ENCODE measurements around the gene CPEB3. TPM values are rescaled to one million over a fixed set of nuclear protein-coding genes. Genes with fewer than 3 reads are reported as not detected.

The CPEB3 gene
- total RNA-seq, 1 donor from 2014 or later = 2.2 TPM

- Histone ChIP-seq H3K27me3 (no peaks in the 10 kb centered on the region), H3K36me3 (no peaks in the 10 kb centered on the region), H3K9me3 (ENCODE audit: low read depth) (no peaks in the 10 kb centered on the region), H3K4me1 (no peaks in the 10 kb centered on the region), H3K4me2 (no peak overlapping the region), H3K9ac (no peak overlapping the region), H2AFZ (replicated peaks) (no peak overlapping the region), H4K20me1 (ENCODE audit: low read depth) (no peaks in the 10 kb centered on the region), H3K4me3 (no peak overlapping the region), H3F3A (ENCODE audit: low read depth) (no peaks in the 10 kb centered on the region), H3K27ac (no peak overlapping the region), H3K79me2 (ENCODE audit: low read depth) (no peaks in the 10 kb centered on the region)
- Mint-ChIP-seq H3K9me3 (no peaks in the 10 kb centered on the region), H3K4me1 (peaks cover 9% of the 10 kb centered on the region), H3K36me3 (no peaks in the 10 kb centered on the region), H3K4me3 (no peak overlapping the region), H3K27me3 (ENCODE audit: insufficient read depth, low read depth) (no peaks in the 10 kb centered on the region), H3K27ac (no peak overlapping the region)
- no peak for DNase-seq (ENCODE audit: low spot score)
- TF ChIP-seq EZH2phosphoT487 (IDR thresholded peaks at IDR 0.05) (no peak), EZH2 (IDR thresholded peaks at IDR 0.05) (no peak)
- TF ChIP-seq, protein P1, sequence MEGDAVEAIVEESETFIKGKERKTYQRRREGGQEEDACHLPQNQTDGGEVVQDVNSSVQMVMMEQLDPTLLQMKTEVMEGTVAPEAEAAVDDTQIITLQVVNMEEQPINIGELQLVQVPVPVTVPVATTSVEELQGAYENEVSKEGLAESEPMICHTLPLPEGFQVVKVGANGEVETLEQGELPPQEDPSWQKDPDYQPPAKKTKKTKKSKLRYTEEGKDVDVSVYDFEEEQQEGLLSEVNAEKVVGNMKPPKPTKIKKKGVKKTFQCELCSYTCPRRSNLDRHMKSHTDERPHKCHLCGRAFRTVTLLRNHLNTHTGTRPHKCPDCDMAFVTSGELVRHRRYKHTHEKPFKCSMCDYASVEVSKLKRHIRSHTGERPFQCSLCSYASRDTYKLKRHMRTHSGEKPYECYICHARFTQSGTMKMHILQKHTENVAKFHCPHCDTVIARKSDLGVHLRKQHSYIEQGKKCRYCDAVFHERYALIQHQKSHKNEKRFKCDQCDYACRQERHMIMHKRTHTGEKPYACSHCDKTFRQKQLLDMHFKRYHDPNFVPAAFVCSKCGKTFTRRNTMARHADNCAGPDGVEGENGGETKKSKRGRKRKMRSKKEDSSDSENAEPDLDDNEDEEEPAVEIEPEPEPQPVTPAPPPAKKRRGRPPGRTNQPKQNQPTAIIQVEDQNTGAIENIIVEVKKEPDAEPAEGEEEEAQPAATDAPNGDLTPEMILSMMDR (IDR thresholded peaks at IDR 0.05) = no peak
Observed at GRCh38 chr10:92202536-92202935, 88.3 kb downstream of the CPEB3 start.

GRCh38 chr10:92200564-92200963 is 90.3 kb downstream of the CPEB3 start:
- TF ChIP-seq EZH2 (IDR thresholded peaks at IDR 0.05) = no peak
- TF ChIP-seq, protein P1 (IDR thresholded peaks at IDR 0.05) = no peak
- TF ChIP-seq EZH2phosphoT487 (IDR thresholded peaks at IDR 0.05) = no peak

GRCh38 chr10:92187101-92187500 is 103.8 kb downstream of the CPEB3 start:
- no peaks in the 10 kb centered on the region for H4K20me1 ChIP-seq (ENCODE audit: low read depth)

More at GRCh38 chr10:92200564-92200963, 90.3 kb downstream of the CPEB3 start:
- H3K4me3 Mint-ChIP-seq = no peak overlapping the region
- Histone ChIP-seq H3K9ac (no peak overlapping the region), H4K20me1 (ENCODE audit: low read depth) (no peaks in the 10 kb centered on the region), H3K36me3 (no peaks in the 10 kb centered on the region), H3K9me3 (ENCODE audit: low read depth) (no peaks in the 10 kb centered on the region), H2AFZ (replicated peaks) (no peak overlapping the region), H3K4me2 (no peak overlapping the region), H3K79me2 (ENCODE audit: low read depth) (no peaks in the 10 kb centered on the region), H3K4me3 (no peak overlapping the region), H3F3A (ENCODE audit: low read depth) (no peaks in the 10 kb centered on the region), H3K27ac (no peak overlapping the region), H3K27me3 (no peaks in the 10 kb centered on the region), H3K4me1 (no peaks in the 10 kb centered on the region)
- H3K36me3 Mint-ChIP-seq = no peaks in the 10 kb centered on the region
- no peak overlapping the region for H3K27ac Mint-ChIP-seq
- H3K4me1 Mint-ChIP-seq = peaks cover 9% of the 10 kb centered on the region
- no peaks in the 10 kb centered on the region for H3K9me3 Mint-ChIP-seq
- DNase-seq (ENCODE audit: low spot score) = no peak
- no peaks in the 10 kb centered on the region for H3K27me3 Mint-ChIP-seq (ENCODE audit: insufficient read depth, low read depth)

More at GRCh38 chr10:92187101-92187500, 103.8 kb downstream of the CPEB3 start:
- H3K4me3 Mint-ChIP-seq = no peak overlapping the region
- no peak overlapping the region for H3K4me2 ChIP-seq
- DNase-seq (ENCODE audit: low spot score) = no peak
- H3K9ac ChIP-seq = no peak overlapping the region
- no peak overlapping the region for H2AFZ ChIP-seq (replicated peaks)
- H3K27me3 Mint-ChIP-seq (ENCODE audit: insufficient read depth, low read depth) = peaks cover 2% of the 10 kb centered on the region
- H3K27ac Mint-ChIP-seq = no peak overlapping the region
- H3K36me3 ChIP-seq = no peaks in the 10 kb centered on the region
- H3F3A ChIP-seq (ENCODE audit: low read depth) = no peaks in the 10 kb centered on the region
- no peaks in the 10 kb centered on the region for H3K4me1 ChIP-seq
- no peaks in the 10 kb centered on the region for H3K36me3 Mint-ChIP-seq
- H3K27ac ChIP-seq = no peak overlapping the region
- H3K4me3 ChIP-seq = no peak overlapping the region
- H3K79me2 ChIP-seq (ENCODE audit: low read depth) = no peaks in the 10 kb centered on the region
- H3K27me3 ChIP-seq = no peaks in the 10 kb centered on the region
- no peaks in the 10 kb centered on the region for H3K9me3 Mint-ChIP-seq
- H3K9me3 ChIP-seq (ENCODE audit: low read depth) = no peaks in the 10 kb centered on the region
- TF ChIP-seq EZH2 (IDR thresholded peaks at IDR 0.05) = no peak
- no peak for TF ChIP-seq EZH2phosphoT487 (IDR thresholded peaks at IDR 0.05)
- TF ChIP-seq, protein P1 (IDR thresholded peaks at IDR 0.05) = no peak
- peaks cover 3% of the 10 kb centered on the region for H3K4me1 Mint-ChIP-seq

Data from neural progenitor cell (in vitro differentiated cells).